Epidermal melanocyte (primary cell): ENCODE measurements around the gene PGS1.

Experiments
- DNase-seq: peaks from one replicate; pipeline ENCODE4 v3.0.0; 2011; ENCODE audit warnings: low spot score; ENCODE audit not compliant: insufficient read length

PGS1 gene

DNA sequence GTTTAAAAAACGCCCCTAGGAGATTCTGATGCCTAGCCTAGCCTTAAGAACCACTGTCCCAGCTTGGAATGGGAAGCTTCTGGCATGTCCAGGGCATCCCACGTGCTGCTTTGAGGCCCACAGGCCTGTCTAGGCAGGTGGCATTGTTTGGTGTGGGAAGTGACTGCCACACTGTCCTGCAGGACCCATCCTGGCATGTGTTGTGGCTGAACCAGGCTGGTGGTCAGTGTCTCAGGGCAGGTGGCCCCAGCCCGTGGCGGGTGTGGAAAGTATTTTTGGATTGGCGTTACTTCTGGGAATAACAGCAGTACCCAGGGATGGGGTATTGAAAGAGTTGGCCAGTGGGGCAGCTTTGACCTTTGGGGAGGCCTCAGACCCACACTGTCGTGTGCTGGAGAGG lies 27.9 kb downstream of the PGS1 start:
- no peak for DNase-seq

DNA sequence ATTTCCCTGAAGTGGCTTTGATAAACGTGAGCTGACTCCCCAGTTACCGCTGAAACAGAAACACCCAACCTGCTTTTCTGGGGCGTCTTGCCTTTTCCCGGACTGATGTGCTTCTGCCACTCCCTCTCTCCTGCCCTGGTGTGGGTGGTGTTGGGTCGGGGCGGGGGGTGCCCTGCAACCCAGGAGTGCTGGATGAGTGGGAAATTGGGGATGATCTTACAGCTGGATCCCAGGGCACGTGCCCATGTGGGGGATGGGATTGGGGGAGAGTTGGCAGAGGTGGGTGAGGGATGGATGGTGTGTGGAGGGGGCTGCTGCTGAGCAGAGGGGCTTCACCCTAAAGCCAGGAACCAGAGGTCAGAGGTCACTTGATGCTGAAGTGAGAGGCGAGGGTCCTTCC lies 28.5 kb downstream of the PGS1 start:
- DNase-seq, result no peak

DNA sequence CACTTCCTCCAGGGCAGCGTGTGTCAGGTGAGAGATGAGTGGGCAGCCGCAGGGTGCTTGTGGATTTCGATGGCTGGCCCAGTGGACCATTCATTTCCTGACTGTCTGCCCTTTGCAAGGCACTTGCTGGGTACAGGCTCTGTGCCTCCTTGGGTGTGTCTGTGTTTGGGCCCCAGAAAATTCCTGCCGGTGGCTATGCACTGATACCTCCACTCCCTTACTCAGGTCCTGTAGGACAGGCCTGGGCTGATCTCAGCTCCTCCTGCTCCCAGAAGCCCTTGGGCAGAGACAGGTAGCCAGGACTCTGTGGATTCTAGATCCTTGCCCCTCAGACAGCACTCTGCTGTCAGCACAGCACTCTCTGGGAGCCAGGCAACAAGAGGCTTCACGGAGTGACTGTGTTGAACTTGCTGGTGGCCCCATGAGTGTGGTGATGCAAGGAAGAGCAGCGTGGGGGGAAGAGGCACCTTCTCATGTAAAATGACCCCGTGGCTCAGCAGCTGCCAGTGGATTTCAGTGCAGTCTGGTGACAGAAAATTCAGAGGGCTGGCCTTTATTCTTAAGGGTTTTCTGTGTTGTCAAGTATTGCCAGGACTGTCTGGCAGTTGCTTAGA lies 29.0 kb downstream of the PGS1 start:
- no peak for DNase-seq

DNA sequence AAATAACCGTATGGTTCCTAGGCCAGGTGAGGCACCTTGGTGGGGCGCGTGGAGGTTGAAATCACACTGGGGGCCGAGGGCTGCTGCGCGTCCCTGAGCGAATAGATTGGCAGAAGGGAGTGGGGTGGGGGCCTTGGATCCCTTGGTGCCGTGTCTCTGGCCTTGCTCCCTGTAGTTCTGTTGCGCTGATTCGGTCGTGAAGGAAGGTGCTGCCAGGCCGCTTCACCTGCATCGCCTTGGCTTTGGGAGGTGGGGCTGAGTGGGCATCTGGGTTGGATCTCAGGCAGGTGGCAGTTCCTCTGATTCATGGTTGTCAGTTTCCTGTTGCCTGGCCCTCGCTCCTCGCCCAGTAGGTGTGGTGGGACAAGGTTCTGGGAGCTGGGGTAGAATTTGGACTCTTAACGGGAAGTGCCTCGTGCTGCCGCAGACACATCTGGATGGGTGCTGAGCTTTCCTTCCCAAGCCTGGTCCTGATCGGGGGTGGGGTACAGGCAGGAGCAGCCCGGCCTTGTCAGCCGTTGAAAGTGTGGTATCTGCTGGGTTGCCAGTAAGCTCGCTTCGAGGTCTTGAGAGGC lies 30.1 kb downstream of the PGS1 start:
- DNase-seq, result no peak

DNA sequence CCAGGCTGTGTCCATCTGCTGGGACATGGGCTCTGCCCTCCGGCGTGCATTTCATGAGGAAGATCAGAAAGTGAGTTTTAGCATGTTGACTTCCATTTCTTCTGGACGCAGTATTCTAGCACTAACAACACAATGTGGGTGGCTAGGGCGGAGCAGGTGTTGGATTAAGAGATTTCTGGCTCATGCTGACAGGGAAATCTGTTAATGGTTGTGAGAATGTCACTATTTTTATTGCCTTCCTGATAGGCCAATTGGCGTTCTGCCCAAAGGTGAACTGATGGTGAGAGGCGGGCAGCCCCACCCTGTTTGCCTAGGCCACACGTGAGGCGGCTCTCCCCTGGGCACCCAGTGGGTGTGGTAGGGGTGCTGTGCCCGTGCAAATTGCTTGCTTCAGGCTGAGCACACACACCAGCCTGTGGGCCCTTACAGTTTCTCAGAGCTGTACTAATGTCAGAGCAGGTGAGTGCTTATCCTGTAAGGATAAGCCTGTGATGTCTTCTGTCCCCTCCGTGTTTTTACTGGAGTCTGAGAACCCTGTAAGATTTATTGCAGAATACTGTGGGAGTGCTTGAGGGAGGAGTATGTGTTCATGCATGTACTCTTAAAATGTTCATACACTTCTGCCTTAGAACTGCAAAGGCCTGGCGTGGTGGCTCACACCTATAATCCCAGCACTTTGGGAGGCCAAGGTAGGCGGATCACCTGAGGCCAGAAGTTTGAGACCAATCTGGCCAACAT lies 30.9 kb downstream of the PGS1 start:
- DNase-seq, result no peak

DNA sequence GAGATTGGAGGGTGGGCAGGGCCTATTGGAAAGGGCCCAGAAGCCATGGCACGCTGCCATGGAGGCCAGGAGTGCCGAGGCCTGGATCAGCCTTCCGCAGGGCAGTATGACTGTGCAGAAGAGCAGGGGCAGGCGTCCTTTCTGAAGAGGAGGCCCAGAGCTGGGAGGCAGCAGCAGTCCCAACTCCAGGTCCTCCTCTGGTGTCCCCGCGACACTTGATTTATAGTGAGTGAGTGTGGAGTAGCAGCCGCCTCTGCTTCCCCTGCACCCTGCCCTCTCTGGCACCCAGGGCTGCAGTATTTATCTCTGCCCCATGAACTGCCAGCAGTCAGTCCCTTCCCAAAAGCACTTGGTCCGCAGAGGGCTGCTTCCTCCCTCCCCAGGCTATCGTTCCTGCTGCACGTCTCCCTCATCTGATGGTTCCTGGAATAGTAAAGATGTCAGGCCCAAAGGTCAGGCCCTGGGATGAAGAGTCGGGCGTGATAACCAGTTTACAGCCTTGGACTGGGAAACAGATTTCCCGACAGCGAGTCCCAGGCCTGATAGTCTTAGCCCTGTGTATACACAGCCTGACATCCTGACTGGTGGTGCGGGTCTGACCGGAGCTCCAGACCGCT lies 32.9 kb downstream of the PGS1 start:
- no peak for DNase-seq

DNA sequence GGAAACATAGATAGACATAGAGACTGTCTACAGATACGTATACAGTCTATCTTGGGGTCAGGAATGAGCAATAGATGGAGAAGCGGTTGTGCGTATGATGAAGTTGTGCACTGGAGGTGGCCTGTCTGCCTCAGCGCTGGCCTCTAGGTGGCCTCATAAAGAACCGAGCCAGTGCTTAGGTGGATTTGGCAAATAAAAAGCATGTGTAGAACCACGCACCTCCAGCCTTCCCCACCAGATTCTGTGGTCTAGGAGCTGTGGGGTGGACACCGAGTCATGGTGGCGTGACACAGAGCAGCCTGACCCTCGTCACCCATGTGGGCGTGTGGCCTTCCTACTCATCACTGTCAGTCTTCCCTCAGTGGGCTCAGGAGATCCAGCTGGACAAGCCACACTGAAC lies 34.0 kb downstream of the PGS1 start:
- no peak for DNase-seq

DNA sequence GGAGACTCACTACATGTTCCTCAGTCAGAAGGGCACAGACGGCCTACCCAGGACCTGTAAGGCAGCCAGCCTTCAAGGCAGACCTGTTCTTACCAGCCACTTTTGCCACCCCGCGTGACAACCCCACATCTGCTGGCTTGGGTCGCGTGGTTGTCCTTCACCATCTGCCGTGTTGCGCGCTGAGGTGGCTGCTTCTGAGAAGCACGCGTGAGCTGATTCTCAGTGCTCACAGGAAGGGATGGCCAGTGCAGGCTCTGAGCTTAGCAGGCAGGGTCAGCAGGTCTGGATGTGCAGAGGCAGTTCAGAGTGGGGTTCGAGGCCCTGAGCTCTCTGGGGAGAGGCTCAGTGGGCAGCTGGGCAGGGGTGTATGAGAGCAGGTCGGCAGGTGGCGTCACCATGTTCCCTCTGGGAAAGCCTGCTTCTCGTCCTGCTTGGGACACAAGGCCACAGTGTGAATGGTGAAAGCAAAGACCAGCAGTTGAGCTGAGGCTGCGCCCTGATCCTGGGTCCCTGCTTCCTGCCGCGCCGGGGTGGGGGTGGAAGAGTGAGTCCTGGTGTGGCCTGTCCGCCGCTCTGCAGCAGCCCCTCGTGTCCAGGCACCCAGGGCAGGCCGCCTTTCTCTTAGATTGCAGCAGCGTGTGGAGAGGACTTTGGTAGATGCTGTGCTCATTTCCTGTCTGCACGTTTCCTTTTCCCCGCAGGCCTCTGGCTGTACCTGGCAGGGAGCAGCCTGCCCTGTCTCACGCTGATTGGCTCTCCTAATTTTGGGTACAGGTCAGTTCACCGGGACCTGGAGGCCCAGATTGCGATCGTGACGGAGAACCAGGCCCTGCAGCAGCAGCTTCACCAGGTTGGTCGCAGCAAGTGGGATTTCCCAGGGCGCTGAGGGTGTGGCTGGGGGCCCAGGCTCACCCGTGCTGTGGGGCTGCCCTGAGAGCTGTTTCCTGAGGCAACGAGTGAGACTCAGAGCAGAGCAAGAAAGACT lies 36.0 kb downstream of the PGS1 start:
- no peak for DNase-seq

DNA sequence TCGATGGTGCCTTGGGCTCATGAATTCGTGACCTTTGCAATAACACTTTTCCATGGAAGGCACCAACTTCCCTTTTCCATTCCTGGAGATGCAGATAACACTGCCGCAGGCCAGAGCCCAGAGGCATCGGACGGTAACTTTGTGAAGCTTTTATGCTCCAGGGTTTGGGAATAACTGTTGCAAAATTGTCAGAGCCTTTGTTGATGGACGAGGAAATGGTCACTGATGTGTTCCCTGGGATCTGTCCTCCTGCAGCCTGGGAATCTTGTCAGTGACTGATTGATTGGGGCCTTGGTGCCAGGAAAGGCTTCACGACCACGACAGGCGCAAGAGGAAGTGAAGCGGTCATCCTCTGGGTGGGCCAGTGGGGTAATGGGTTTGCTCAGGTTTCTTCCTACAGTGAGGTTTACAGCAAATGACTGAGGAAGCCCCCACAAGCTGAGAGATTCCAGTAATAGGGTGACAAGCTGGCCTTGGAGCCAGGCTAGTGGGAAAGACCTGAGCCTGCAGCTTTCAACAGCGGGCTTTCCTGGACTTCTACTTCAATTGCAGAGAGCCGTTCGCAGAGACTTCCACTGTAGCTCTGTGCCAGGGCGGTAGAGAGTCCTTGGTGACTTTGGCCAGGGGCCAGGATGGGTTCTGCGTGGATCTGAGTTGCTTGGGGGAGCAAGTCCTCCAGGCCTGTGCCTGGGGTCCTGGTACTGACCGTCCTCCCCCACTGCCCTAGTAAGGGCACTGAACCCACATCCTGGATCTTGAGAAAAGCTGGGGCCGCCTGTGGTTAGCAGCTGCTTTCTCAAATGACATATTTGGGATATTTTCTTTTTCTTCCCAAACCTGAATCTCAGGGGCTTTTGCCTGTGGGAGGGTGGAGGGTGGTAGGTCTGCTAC lies 37.6 kb downstream of the PGS1 start:
- no peak for DNase-seq

DNA sequence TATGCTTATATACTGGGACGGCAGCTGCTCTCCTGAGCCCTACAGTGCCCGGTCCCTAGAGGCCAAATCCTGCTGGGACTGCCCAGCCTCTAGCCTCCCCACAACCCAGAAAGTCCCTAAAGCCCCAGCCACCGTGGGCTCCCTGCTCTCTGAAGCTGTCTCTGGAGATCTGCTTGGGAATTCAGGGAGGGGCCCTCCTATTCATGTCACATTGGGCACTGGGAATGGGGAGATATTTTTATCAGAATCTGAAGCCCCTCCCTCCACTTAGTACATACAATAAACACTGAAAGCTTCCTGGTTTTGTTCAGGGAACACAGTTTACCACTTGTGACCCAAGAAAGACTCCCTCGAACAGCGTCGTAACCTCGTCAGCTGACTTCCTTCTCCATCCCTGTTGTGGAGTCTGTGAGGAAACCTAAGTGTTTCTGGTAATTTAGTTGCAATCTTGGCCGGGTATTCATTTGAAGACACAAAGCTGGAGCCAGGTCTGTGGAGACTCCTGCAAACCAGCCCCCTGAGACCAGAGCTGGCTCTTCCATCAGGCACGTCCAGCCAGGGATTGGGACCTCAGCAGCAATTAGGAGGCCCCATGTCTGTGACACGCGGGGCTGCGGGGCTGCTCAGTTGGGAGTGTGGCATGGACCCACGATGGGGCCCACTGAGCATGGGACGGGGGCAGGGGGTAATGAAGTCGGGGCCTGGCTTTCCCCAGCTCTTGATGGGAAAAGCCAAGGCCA lies 38.5 kb downstream of the PGS1 start:
- DNase-seq, result no peak

DNA sequence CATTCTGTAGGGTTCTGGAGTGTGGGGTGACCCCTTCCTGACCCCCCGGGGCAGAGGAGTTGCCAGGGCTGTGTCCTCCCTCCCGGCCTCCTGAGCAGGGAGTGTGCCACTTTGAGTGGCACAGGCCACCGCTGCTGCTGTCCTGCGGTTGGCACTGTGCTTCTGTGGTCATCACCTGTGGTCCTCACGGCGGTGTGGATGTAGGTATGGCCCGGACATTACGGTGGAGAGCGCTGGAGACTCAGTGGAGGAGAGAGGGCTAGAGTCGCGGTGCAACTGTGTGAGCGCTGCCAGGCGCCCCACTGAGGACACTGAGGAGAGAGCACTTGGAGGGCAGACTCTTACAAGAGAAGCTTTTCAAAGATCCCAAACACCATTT lies 39.1 kb downstream of the PGS1 start:
- DNase-seq, result no peak

DNA sequence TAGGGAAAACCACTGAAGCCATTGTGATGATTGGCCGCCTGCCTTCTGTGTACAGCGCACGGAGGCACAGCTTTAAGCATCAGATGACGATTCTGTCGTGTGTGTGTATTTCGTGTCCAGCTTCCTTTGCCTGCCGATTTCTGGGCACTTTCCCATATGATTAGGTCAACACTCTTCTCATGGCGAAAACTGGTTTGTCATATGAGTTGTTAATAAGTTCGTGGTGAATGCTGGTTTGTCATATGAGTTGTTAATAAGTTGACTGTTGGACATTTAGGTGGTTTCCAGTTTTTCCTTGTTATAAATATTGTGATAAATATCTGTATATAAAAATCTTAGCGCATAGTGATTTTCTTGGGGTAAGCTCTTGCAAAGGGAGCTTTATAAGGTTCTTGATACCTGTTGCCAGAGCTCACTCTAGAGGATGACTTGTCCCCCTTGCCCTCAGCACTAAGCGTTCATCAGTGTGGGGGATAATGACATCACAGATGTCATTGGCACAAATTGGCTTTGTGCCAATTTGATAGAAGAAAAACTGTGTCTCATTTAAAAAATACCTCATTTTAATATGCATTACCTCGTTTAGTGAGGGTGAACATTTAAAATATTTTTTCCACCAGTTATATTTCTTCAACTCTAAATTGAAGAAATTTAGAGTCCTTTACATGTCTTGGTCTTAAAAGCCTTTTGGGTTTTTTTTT lies 40.0 kb downstream of the PGS1 start:
- DNase-seq, result no peak

DNA sequence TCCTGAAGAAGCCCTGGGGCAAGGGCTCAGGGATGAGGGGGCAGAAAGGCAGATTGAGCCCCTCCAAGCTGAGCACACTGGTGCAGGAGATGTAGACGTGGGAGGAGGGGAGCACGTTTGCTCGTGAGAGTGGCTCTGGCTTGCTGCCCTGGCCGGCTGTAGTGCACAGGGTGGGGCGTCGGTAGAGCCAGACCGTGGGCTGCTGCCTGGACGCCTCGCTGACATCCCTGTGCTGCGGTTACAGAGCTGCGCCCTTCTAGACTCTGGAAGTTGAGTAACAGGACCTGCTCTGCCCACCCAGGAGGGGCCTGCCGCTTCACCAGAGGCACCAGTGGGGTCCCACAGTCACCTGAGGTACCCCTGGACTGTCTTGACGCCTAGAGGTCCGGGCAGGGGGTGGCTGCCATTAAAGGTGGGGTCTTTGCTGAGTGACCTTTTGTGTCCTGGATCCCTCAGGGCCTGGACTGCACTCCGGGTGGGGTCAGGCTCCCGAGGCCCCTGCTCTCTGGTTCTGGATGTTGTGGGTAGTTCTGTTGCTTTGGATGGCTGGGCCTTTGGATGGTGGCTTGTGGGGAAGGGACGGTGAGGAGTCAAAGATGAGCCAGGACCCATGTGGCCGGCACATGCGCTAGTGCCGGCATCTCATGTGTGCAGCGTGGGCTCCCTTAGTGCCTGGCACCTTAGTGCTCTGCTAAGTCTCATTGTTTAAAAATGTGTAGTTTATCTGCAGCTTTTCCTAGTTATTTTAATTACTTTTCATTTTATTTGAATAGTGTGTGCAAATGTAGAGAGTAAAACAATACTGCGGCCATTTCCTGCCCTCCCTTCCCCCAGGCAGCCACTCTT lies 41.7 kb downstream of the PGS1 start:
- DNase-seq, result no peak

DNA sequence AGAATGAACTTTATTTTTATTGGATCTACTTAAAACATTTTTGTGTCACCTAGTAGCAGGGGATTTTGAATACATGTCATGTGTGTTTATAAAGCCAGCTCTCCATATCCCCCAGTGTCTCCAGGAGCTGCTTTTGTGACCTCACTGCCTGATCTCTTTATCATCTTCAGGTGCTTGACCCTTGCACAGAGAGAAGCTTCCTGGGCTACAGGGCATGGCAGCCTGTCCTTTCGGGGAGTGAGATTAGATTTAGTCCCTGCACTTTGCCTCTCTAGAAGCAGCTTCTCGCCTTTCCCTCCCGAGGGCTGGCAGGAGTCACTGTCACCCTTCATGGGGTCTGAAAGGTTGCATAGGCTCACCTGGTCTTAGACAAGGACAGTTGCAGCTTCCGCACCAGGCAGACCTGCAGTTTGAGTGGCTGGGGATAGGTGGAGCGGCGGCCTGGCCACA lies 42.7 kb downstream of the PGS1 start:
- DNase-seq, result no peak

DNA sequence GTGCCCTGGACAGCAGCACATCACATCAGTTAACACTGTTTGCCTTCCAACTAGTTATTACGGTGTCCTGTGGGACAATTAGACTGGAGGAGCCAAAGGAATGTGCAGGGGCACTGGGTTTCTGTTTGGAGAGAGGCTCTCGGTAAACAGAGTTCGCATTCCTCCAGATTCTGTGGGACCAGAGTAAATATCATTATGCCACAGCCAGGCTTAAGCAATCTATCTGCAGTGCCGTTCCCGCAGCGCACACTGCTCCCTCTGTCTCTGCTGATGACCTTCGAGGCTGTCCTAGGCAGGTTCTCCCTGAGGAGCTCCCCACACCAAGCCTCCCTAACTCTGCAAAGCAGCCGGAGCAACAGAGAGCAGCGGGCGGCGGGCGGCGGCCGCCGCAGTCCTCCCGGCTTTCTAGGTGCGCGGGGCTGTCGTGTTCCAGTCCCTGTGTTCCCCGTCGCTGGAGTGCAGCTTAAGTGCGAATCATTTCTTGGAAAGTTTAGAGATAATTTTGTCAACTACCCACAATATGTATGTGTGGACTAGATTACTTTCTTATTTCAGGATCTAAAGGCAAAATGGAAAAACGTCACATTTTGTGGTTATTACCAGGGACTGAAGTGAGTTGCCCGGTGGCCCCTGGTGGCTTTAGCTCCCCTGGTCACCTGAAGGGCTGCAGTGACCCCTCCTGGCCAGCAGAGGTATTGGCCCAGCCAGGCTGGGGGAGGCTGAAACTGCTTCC lies 43.3 kb downstream of the PGS1 start:
- DNase-seq, result peak; percentile 85

DNA sequence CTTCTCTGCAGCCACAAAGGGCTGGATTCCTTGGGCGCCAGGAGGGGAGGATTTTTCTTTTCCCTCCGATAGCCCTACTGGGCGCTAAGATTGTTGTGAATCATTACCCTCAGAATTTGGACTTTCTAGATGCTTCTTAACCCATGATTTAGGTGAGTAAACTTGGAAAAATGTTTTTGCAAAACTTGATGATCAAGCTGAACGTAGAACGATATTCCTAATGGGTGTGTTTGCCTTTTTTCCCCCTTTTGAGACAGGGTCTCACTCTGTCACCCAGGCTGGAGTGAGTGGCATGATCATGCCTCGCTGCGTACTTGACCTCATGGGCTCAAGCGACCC lies 43.8 kb downstream of the PGS1 start:
- DNase-seq, result no peak

DNA sequence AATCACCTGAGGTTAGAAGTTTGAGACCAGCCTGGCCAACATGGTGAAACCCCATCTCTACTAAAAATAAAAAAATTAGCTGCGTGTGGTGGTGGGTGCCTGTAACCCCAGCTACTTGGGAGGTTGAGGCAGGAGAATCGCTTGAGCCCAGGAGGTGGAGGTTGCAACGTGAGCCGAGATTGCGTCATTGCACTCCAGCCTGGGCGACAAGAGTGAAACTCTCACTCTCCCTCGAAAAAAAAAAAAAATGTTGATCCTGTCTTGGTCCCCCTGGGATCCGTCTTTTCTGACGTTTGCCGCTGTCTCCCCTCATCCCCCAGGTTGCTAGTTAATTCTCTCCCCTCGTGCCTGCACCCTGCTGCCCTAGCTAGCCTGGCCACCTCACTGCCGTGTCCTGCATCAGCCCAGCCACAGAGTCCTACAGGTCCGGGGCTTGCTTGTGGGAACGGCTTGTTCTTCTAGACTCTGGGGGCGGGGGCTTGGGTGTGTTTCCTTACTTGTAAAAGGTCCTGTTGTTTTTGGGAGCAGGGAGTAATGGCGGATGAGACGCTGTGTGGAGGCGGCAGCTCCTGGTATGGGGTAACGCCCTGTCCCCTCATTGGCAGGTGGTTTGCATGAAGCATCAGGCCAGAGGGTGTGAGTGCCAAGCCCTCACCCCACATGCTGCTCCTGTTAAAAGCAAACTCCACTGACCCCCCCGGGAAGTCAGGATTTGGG lies 44.6 kb downstream of the PGS1 start:
- no peak for DNase-seq
